HuH-7 (cell line): ENCODE measurements around the gene SRMS.
A peak's percentile ranks its signal among the peaks of the same experiment; 100 is the strongest.
"Not testable (repeated sequence)": the region's sequence is repeated elsewhere in the genome, so short reads cannot be mapped to it uniquely, and the experiment has no call there.

Experiments used
- DNase-seq: peaks from one replicate; pipeline ENCODE4 v3.0.0; 2011; ENCODE audit warnings: low spot score

Gene SRMS

GRCh38 chr20:63520934-63521601 is 26.5 kb downstream of the SRMS start:
- peak; percentile 76 for DNase-seq

- DNase-seq, result peak; percentile 97
Observed at GRCh38 chr20:63520504-63520933, 27.0 kb downstream of the SRMS start, which contains the start of gene PPDPF. PPDPF (plus strand) TSS chr20:63520765; CDS start chr20:63521309, 544 bp downstream.

GRCh38 chr20:63519668-63520503 is 27.7 kb downstream of the SRMS start:
- peak; percentile 92 for DNase-seq

GRCh38 chr20:63518946-63519667 is 28.4 kb downstream of the SRMS start:
- no peak for DNase-seq

- DNase-seq, result no peak
Observed at GRCh38 chr20:63518351-63518861, 29.1 kb downstream of the SRMS start.

GRCh38 chr20:63517376-63518309 is 29.9 kb downstream of the SRMS start:
- DNase-seq, result no peak

- not testable (repeated sequence) for DNase-seq
Observed at GRCh38 chr20:63514520-63514919, 33.0 kb downstream of the SRMS start.

GRCh38 chr20:63513207-63513606 is 34.3 kb downstream of the SRMS start:
- DNase-seq, result no peak

- DNase-seq, result no peak
Observed at GRCh38 chr20:63509088-63509564, 38.4 kb downstream of the SRMS start.

GRCh38 chr20:63508072-63508768 is 39.3 kb downstream of the SRMS start:
- no peak for DNase-seq

- no peak for DNase-seq
Observed at GRCh38 chr20:63507083-63507743, 40.3 kb downstream of the SRMS start.

- DNase-seq, result no peak
Observed at GRCh38 chr20:63505723-63506122, 41.8 kb downstream of the SRMS start.

GRCh38 chr20:63505281-63505680 is 42.3 kb downstream of the SRMS start:
- DNase-seq, result no peak

GRCh38 chr20:63504642-63505041 is 42.9 kb downstream of the SRMS start:
- no peak for DNase-seq

GRCh38 chr20:63503524-63503923 is 44.0 kb downstream of the SRMS start:
- DNase-seq, result no peak

- no peak for DNase-seq
Observed at GRCh38 chr20:63502671-63503172, 44.8 kb downstream of the SRMS start.

- DNase-seq, result no peak
Observed at GRCh38 chr20:63501818-63502670, 45.5 kb downstream of the SRMS start.

- DNase-seq, result no peak
Observed at GRCh38 chr20:63500902-63501817, 46.4 kb downstream of the SRMS start.
